Skin of body (tissue), 2 donors: Measurements from ENCODE around the gene PPP4R3A. TPM values are rescaled to one million over a fixed set of nuclear protein-coding genes. Genes with fewer than 3 reads are reported as not detected.
"Not testable (repeated sequence)": the region's sequence is repeated elsewhere in the genome, so short reads cannot be mapped to it uniquely, and the experiment has no call there.

Experiments
- DNase-seq: peaks from one replicate; lab custom pipeline; 2025; lab: John Stamatoyannopoulos, UW
- total RNA-seq: library from RNA; depleted of rRNA; stranded (reverse); fragments of >200 nt; gene quantifications from one replicate; pipeline ENCODE4 v1.2.3, GENCODE V29; 2014

Gene PPP4R3A
- total RNA-seq, 1 donor from 2014 or later: 82.0 TPM

GRCh38 chr14:91438845-91439244 lies 71.3 kb downstream of the PPP4R3A start:
- no peak for DNase-seq

DNA sequence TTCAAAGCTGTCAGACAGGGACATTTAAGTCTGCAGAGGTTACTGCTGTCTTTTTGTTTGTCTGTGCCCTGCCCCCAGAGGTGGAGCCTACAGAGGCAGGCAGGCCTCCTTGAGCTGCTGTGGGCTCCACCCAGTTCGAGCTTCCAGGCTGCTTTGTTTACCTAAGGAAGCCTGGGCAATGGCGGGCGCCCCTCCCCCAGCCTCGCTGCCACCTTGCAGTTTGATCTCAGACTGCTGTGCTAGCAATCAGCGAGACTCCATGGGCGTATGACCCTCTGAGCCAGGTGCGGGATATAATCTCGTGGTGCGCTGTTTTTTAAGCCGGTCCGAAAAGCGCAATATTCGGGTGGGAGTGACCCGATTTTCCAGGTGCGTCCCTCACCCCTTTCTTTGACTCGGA lies 73.8 kb downstream of the PPP4R3A start:
- not testable (repeated sequence) for DNase-seq

- no peak for DNase-seq
Observed at GRCh38 chr14:91429385-91429784, 80.7 kb downstream of the PPP4R3A start.

- DNase-seq: not testable (repeated sequence)
Observed at GRCh38 chr14:91428931-91429330, 81.2 kb downstream of the PPP4R3A start.

DNA sequence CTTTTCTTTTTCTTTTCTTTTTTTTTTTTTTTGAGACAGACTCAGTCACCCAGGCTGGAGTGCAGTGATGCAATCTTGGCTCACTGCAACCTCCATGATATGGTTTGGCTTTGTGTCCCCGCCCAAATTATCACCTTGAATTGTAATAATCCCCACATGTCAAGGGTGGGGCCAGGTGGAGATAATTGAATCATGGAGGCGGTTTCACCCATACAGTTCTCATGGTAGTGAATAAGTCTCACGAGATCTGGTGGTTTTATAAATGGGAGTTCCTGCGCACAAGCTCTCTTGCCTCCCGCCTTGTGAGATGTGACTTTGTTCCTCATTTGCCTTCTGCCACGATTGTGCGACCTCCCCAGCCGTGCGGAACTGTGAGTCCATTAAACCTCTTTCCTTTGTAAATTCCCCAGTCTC lies 84.6 kb downstream of the PPP4R3A start:
- not testable (repeated sequence) for DNase-seq

DNA sequence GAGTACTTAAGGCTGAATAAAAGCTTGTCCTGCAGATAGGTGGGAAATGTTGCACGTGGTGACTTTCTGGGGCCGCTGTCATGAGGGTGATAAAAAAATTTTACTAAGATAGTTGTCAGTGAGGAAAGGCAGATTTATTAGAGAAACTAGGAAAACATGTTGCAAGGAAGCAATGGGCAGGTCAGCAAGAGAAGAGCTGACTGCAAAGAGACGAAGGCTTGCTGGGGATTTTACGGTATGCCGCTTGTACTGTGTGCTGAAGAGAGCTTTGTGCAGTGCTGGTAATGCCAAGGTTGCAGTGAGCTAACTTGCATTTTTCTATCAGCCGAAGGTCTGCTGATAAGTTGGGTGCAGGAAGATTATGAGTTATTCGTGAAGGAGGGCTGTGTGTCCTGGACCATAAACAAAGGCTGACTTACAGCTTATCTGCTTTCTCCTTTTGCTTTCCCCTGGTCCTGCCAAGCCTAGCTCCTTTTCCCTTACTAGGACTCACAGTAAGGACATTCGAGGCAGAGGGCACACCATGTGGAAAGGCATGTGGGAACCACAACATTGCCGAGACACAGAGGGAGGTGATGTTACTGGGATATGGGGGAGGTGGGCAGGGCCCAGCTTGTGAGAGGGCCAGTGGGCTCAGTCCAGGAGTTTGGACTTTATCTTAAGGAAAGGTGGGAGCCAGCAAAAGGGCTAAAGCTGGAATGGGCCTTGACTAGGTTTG lies 85.1 kb downstream of the PPP4R3A start:
- DNase-seq: no peak

DNA sequence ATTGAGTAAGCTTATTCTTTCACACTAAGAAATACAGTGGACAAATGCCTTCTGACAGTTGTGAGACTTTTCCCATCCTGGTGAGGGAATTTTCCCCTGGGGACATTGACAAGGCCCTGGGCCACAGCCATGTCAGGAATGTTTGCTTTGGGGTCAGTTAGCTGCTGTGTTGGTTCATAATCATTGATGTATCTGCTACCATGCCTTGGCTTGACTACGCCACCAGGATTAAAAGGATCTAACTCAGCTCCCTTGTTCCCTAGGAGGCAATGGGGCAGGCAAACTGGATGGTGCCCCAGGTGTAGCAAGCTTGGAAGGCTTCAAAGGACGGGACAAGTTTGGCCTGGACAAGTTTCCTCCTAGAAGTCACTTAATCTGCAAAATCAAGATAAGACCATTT lies 89.4 kb downstream of the PPP4R3A start:
- DNase-seq: no peak

DNA sequence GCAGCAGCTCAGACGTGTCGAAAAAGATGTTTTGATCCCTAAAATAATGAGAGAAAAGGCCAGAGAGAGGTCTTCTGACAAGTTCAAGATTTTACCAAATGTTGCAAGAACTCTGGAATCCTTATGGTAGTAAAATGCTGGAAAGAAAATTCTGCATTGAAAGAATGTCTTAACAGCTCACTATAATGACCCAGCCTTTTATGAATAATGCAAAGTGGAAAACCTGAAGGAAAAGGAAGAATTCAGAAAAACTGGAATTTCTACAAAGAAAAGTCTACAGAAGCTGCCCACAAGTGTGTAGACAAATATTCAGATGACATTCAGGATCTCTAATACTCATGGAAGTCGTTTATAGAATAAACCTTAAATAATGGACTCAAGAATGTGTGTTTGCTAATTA lies 90.7 kb downstream of the PPP4R3A start:
- DNase-seq: no peak

DNA sequence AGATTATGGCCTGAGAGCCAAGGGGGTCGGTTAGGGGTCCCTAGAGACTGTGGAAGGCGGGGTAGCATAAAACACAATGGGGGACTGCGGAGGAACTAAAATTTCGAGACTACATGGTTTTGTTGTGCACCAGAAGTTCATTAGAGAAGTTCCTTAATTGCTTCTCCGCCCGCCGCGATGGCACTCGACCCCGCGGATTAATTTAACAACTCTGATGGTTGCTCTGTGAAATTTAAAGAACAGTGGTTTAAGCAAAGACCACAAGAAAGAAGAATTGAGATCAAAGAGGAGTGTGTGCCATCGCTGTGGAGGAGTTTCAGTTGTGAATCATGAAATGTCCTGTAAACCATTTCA lies 91.1 kb downstream of the PPP4R3A start:
- no peak for DNase-seq

- DNase-seq: peak; percentile 43
Observed at GRCh38 chr14:91418387-91419043, 91.6 kb downstream of the PPP4R3A start.

DNA sequence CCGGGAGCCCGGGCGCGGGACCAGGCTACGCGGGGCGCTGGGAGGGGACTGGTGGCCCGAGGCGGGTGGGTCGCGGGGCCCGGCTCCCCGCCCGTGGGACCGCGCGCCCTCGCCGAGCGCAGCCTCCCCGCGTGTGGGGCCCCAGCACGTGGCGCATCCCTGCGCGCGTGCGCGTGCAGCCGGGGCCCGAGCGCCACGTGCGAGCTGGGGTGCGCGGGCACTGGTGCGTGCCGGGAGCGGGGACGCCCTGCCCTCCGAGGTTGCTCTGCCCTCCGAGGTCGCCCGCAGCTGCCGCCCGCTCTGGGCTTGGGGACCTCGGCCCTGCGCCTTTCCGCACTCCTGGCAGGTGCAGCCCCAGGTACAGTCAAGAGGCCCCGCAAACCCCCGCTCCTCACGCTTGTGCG lies 92.1 kb downstream of the PPP4R3A start:
- DNase-seq: no peak

DNA sequence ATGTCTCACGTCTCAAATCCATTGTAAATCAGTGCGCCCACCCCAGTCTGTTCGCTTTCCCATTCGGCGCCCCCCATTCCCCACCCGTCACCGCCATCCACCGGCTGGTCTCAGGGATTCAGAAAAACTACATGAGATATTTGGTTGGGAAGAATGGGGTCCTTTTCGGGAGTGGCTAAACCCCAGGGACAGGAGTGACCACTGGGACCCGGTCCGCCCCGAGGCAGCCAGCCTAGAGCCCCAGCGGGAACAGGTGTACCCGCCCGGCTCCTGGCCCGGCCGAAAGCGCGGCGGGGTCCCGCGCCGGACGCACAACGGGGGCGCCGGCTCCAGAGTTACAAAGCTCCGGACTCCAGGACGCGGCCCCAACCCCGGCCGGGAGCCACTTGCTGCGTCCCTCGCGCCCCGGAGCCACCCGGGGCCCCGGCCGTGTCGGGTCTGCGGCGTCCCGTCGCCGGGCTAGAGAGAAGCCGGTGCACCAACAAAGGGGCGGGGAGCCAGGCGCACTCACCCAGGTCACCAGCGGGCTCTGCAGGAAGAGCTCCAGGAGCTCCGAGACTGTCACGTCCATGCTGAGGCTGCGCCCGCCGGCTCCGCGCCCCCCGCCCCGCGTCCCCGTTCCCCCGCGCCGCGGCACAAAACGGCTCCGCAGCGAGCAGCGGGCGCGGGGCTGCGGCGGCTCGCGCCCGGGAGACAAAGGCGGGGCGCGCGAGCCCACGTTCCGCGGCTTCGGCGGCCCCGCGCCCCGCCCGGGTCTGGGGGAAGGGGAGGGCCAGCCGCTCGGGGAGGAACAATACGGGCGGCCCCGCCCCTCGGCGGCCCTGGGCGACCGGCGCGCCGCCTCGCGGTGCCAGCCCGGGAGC lies 92.8 kb downstream of the PPP4R3A start, which contains the start of gene CCDC88C:
Gene CCDC88C (minus strand): TSS at position 701 of the 863 bp plus-strand sequence. CDS start 130 bp downstream, at position 571.
- DNase-seq: no peak

DNA sequence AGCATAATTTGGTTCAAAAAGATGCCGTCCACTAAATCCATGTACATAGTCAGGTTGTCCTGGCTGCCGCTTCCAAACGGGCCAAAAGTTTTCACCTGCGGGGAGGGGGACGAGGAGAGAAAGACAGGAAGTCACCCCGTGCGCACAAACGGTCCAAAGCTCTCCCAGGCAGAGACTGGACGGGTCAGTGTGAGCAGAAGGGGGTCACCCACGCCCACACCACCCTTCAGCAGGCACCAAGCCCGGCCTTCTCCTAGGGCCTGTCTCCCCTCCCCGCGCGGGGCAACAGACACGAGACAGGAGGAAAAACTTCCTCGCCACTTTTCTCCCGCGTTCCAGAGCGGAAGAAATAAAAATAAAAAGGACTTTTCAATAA lies 93.4 kb downstream of the PPP4R3A start:
- DNase-seq: no peak

- no peak for DNase-seq
Observed at GRCh38 chr14:91415794-91416743, 94.0 kb downstream of the PPP4R3A start.

DNA sequence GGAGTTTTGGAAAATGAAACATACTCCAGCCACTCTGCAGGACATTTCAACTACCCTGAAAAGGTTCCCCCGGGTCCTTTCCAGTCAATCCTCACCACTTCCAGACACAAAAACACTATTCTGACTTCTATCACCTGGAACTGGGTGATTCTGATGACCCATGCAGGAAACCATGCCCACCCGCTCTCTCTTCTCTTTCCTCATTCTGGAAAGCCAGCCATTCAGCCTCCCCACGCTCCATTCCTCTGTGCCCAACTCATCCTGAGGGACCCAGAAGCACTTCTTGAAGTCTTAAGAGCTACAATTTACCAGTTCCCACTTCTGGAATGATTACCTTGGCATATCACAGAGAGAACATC lies 95.7 kb downstream of the PPP4R3A start:
- no peak for DNase-seq

DNA sequence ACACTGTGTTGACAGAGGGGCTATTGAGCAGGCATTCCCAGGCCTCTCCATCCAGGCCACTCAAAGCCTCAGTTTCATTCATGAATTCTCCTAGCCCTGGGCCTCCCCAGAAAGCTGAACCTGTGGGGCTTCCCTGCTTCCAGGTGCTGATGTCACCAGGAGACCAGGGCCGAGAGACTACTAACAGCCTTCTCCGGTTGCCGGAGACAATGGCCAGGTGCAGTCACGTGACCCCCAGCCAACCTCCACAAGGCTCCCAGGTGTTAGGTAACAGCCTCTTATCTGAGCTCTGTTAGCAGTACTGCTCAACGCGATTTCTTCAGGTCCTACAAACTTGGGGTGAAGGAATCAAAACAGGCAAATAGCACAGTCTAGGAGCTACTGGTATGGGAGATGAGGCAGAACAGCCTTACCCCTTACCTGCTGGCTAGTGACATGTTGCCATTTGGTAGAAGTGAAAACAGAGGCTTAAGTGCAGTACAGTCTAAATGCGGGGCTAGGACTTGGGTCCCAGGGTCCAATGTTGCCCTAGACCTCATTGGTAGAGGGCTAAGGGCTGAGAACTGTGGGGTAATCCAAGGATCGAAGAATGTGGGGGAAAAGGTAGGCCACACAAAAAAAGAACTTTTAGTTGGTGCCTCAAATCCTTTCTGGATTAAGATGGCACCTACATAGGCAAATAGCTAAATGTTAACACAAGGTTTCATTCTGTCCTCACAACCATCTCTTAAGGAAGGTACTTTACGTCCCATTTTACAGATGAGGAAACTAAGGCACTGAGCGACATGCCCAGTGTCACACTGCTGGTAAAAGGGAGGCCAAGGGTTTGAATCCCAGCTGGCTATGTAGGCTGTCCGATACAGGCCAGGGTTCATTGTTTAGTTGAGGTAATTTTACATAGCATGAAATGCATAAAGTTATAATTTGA lies 96.3 kb downstream of the PPP4R3A start:
- DNase-seq: no peak

- no peak for DNase-seq
Observed at GRCh38 chr14:91412939-91413338, 97.2 kb downstream of the PPP4R3A start.

GRCh38 chr14:91410771-91411536 lies 99.2 kb downstream of the PPP4R3A start:
- DNase-seq: no peak
